Heart right ventricle (tissue), 16 donors: Measurements from ENCODE around the gene GALNT18. TPM values are rescaled to one million over a fixed set of nuclear protein-coding genes. Genes with fewer than 3 reads are reported as not detected.

Experiments
- ATAC-seq, 8 donors: fragments of 200-7000 bp; cut with Tn5 transposase; one replicate each; pipeline ENCODE4 v1.9.1; 2020; ENCODE audit warnings: mild to moderate bottlenecking in 8 of 8, moderate library complexity in 8 of 8, moderate number of reproducible peaks in 1 of 8
- DNase-seq, 2 donors: peaks; one replicate each; pipeline ENCODE4 v3.0.0-alpha.2; 2020
- H3K27ac ChIP-seq, 10 donors: fragments of 200-600 bp; sonication (generic) in 2 of 10; one replicate each; pipeline versions ENCODE4 v1.5.0 to v1.8.0; 2020 to 2022; ENCODE audit warnings: mild to moderate bottlenecking in 3 of 10
- H3K27me3 ChIP-seq, 7 donors: fragments of 200-600 bp; one replicate each; pipeline ENCODE4 v1.8.0; 2021 to 2022; ENCODE audit warnings: mild to moderate bottlenecking in 2 of 7
- H3K36me3 ChIP-seq, 9 donors: fragments of 200-600 bp; sonication (generic) in 1 of 9; one replicate each; pipeline versions ENCODE4 v1.5.0 to v1.8.0; 2020 to 2022; ENCODE audit warnings: mild to moderate bottlenecking in 2 of 9
- H3K4me1 ChIP-seq, 9 donors: fragments of 200-600 bp; sonication (generic) in 1 of 9; one replicate each; pipeline versions ENCODE4 v1.5.0 to v1.8.0; 2020 to 2022; ENCODE audit warnings: mild to moderate bottlenecking in 4 of 9
- H3K4me3 ChIP-seq, 10 donors: fragments of 200-600 bp; sonication (generic) in 2 of 10; one replicate each; pipeline versions ENCODE4 v1.5.0 to v1.8.0; 2020 to 2022; ENCODE audit warnings: mild to moderate bottlenecking in 7 of 10, moderate library complexity in 2 of 10
- H3K9me3 ChIP-seq, 11 donors: fragments of 200-600 bp in 10 of 11; sonication (generic) in 2 of 11; one replicate each; pipeline versions ENCODE4 v1.5.0 to v1.8.0; 2013 to 2022; ENCODE audit warnings: mild to moderate bottlenecking in 2 of 11, control low read depth in 1 of 11, moderate library complexity in 1 of 11
- WGBS, 2 donors: extraction: QIAGEN DNeasy Blood & Tissue Kit; methylation state at CpG; one replicate each; pipeline ENCODE4 v1.1.7; 2013; ENCODE audit warnings: inconsistent platforms in 1 of 2; 5-methylcytosine and 5-hydroxymethylcytosine counted together
- intact Hi-C, 10 donors: fragments of 100-400 bp; cut with DNase I; formaldehyde crosslinking; loops; one replicate each; pipeline versions ENCODE4 v1.11.1 to v1.14.2; 2022
- polyA plus RNA-seq, 2 donors: library from polyadenylated mRNA; stranded (reverse); fragments of 200-250 nt; gene quantifications; one replicate each; pipeline ENCODE4 v1.2.3, GENCODE V29; 2013
- total RNA-seq, 10 donors: library from RNA; stranded (reverse); fragmentation: NEBNext Ultra II Directional in 3 of 10; extraction: Animal tissue kit (Norgen Biotek cat#: 25700) in 3 of 10; gene quantifications; one replicate each; pipeline versions ENCODE4 v1.2.1 to v1.2.4, GENCODE V29; 2021 to 2023
- TF ChIP-seq, protein P1 (sequence below), 9 donors: fragments of 200-600 bp; sonication (generic) in 2 of 9; IDR thresholded peaks; one replicate each; pipeline versions ENCODE4 v1.5.0 to v1.8.0; 2021 to 2022; ENCODE audit warnings: antibody characterized with exemption in 9 of 9, mild to moderate bottlenecking in 5 of 9, moderate library complexity in 1 of 9
- donor health status: Arrhythmogenic right ventricular cardiomyopathy.
- donor health status: ischemic (EF 13 %, LVEDD 7.1; RV severe dilation, severe dysfunction).
- donor health status: healthy with polysubstance abuse.
- donor health status: DM: no; HTN: yes; CAD: no.
- donor health status: DM: no; HTN: no; CAD: no.
- donor health status: ischemic (EF 25% LVEDD 6.9; RV normal size, moderate dysfunction).
- donor health status: ischemic (EF 25% LVEDD 5.7; RV mildly dilated, moderate dysfunction).
- donor health status: healthy.
- donor health status: DM: yes; HTN: yes; CAD: no.
- donor health status: Ischemic cardiomyopathy.
- donor health status: ischemic (EF 35%, LVEDD 5.7; RV mildly dilated, moderate dysfunction).
- donor health status: nonischemic (EF 11% LVEDD 7.7; RV severe dilation, severe dysfunction).
- donor health status: DM: yes; HTN: yes; CAD: no.
- donor health status: PGD.
- donor health status: ischemic (EF 29% LVEDD 5.4; RV normal size, mild dysfunction).
- donor health status: nonischemic (EF 23%, LVEDD 6.1; RV moderate dilation, normal function).

GALNT18 gene
- total and polyA plus RNA-seq, 12 donors = 7.0 to 29.0 (median 15.6) TPM

DNA sequence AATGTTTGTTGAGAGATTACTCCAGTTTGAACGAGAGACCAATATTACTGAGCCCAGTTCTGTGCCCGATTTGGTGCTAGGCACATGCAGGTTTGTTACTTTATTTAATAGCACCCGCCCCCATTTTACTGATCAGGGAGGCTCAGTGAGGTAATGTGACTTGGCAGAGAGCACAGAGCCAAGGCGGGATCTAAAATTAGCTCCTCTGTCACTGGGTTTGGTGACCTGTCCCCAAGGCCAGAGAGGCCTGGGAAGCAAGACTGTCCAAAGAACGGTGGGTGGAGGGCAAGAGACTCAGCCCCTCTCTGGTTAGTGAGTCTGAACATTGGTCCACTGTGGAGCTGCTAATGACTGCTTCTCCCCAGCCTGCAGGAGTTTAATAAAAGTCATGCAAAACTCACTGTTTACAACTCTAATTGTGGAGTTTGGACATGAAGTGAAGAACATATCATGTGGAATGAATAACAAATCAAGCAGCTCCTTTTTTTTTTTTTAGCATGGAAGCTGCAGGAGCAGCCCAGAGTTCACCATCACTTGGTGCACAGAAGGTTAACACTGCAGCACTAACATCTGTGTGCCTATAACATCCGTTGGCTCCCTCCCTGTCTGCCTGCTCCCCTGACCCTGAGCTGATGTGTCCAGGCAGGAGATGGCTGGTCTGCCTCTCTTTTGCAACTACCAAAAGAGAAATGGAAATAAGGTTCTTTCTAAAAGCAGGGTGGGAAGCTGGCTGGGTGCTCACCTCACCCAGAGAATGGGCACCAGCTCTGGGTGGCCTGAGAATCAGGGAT, 307.7 kb downstream of the GALNT18 start:
- DNase-seq (peak in 1 of 2 donors; percentile 61), ATAC-seq (peak; percentile 82 to 97 (median 95))
- no peaks in the 10 kb centered on the region for H3K27me3 ChIP-seq
- no peaks in the 10 kb centered on the region for H3K9me3 ChIP-seq
- peaks cover 7 to 36% (median 18%) of the 10 kb centered on the region in 9 donors for H3K4me1 ChIP-seq
- intact Hi-C loops = no loop called here
- H3K36me3 ChIP-seq = peaks cover 0 to 22% (median 0%) of the 10 kb centered on the region in 9 donors
- WGBS, 2 donors = 28 to 41% methylated on average over 6 of the region's 6 CpGs
- TF ChIP-seq, protein P1, sequence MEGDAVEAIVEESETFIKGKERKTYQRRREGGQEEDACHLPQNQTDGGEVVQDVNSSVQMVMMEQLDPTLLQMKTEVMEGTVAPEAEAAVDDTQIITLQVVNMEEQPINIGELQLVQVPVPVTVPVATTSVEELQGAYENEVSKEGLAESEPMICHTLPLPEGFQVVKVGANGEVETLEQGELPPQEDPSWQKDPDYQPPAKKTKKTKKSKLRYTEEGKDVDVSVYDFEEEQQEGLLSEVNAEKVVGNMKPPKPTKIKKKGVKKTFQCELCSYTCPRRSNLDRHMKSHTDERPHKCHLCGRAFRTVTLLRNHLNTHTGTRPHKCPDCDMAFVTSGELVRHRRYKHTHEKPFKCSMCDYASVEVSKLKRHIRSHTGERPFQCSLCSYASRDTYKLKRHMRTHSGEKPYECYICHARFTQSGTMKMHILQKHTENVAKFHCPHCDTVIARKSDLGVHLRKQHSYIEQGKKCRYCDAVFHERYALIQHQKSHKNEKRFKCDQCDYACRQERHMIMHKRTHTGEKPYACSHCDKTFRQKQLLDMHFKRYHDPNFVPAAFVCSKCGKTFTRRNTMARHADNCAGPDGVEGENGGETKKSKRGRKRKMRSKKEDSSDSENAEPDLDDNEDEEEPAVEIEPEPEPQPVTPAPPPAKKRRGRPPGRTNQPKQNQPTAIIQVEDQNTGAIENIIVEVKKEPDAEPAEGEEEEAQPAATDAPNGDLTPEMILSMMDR (IDR thresholded peaks at IDR 0.05) = no peak
- H3K27ac ChIP-seq = peak overlapping the region in 9 of 10 donors; percentile 26 to 72 (median 57)
- H3K4me3 ChIP-seq = no peak overlapping the region

DNA sequence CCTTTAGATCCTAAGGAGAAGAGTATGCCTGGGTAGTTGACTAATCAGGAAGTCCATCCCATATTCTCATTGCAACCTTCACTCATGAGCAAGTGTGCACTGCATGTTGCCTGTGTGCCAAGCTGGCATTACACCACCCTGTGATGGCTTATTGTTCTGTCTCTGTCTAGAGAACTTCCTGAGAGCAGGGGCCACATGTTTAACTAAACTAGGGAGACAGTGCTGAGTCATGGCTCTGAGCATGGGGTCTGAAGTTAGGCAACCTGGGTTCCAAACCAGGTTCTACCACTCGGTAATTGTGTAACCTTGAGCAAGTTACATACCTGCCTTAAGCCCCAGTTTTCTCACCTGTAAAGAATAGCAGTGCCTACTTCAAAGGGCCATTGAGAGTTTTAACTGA, 308.4 kb downstream of the GALNT18 start:
- Histone ChIP-seq H3K4me3 (no peak overlapping the region), H3K27me3 (no peaks in the 10 kb centered on the region), H3K27ac (peak overlapping the region in 6 of 10 donors; percentile 9 to 72 (median 64)), H3K36me3 (peaks cover 0 to 16% (median 0%) of the 10 kb centered on the region in 9 donors), H3K9me3 (no peaks in the 10 kb centered on the region), H3K4me1 (peaks cover 7 to 36% (median 18%) of the 10 kb centered on the region in 9 donors)
- TF ChIP-seq, protein P1 (IDR thresholded peaks at IDR 0.05) = no peak
- intact Hi-C loops = no loop called here
- 65 to 72% methylated on average over 1 of the region's 1 CpG for WGBS, 2 donors
- DNase-seq = no peak
- peak in 5 of 8 donors; percentile 18 to 62 (median 36) for ATAC-seq

DNA sequence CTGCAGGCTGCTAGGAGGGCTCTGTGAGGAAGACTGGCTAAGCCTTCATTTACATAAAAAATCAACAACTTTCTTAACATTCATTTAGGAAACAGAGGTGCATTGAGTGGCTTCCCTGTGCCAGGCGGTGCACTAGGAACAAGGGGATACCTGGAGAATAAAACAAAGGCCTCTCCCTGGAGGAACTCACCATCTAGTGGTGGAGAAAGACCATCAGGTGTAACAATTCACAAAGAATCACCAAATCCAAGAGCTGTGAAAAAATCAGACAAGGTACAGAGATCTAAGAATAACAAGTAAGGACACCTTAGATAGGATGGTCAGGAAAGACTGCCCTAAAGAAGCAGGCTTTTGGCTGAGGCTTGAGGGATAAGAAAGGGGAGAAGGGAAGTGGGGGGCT, 309.1 kb downstream of the GALNT18 start:
- no peaks in the 10 kb centered on the region for H3K9me3 ChIP-seq
- H3K4me1 ChIP-seq = peaks cover 7 to 36% (median 18%) of the 10 kb centered on the region in 9 donors
- no peak overlapping the region for H3K27ac ChIP-seq
- intact Hi-C loops = no loop called here
- no peak overlapping the region for H3K4me3 ChIP-seq
- ATAC-seq (no peak), DNase-seq (no peak)
- TF ChIP-seq, protein P1 (IDR thresholded peaks at IDR 0.05) = peak in 1 of 9 donors; percentile 5
- peaks cover 0 to 17% (median 0%) of the 10 kb centered on the region in 9 donors for H3K36me3 ChIP-seq
- H3K27me3 ChIP-seq = no peaks in the 10 kb centered on the region
- 98 to 100% methylated on average over 1 of the region's 1 CpG for WGBS, 2 donors

DNA sequence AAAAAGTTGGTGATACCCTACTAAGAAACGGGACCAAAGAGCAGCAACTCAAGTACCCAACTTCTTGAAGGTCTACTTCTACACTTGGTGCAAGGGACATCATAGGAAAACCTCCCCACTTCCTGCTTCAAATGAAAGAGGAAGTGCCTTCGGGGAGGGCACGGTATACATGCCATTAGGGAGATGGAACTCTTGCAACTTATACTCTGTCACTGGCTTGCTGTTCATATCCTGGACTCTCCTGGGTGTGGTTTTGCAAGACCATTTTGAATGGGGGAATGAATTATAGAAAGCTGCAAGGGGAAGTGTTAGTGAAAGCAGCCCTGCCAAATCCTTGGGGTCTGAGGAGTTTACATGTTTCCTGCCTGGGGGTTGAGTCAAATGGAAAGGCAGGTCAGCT, 310.6 kb downstream of the GALNT18 start:
- intact Hi-C loops = no loop called here

More for the DNA sequence above, 310.6 kb downstream of the GALNT18 start:
- Histone ChIP-seq H3K4me3 (no peak overlapping the region), H3K27ac (no peak overlapping the region), H3K9me3 (no peaks in the 10 kb centered on the region), H3K4me1 (peaks cover 7 to 36% (median 18%) of the 10 kb centered on the region in 9 donors), H3K27me3 (no peaks in the 10 kb centered on the region), H3K36me3 (peaks cover 0 to 16% (median 0%) of the 10 kb centered on the region in 9 donors)
- ATAC-seq (no peak), DNase-seq (no peak)
- TF ChIP-seq, protein P1 (IDR thresholded peaks at IDR 0.05) = no peak
- WGBS, 2 donors = 74 to 77% methylated on average over 3 of the region's 3 CpGs
